LoVo (cell line): ENCODE data around the gene EP400.

Source experiments
- DNase-seq: peaks from one replicate; pipeline ENCODE4 v3.0.0-alpha.2; 2016; ENCODE audit warnings: low spot score

The EP400 gene

GRCh38 chr12:131949431-131950181 is at the start of gene EP400:
Gene EP400, plus strand, starts transcription at chr12:131949942. Its CDS starts 10,678 bp downstream, at chr12:131960620.
- peak; percentile 98 for DNase-seq

- DNase-seq: no peak
Measured at GRCh38 chr12:131900397-131900796, 49.3 kb upstream of the EP400 start.

GRCh38 chr12:131901431-131902331 is 48.1 kb upstream of the EP400 start:
- no peak for DNase-seq

GRCh38 chr12:131902332-131903241 is 47.2 kb upstream of the EP400 start:
- DNase-seq: no peak

- no peak for DNase-seq
Measured at GRCh38 chr12:131903270-131904255, 46.2 kb upstream of the EP400 start.

GRCh38 chr12:131904346-131904745 is 45.4 kb upstream of the EP400 start:
- DNase-seq: no peak

- DNase-seq: no peak
Measured at GRCh38 chr12:131905081-131905629, 44.6 kb upstream of the EP400 start.

- DNase-seq: no peak
Measured at GRCh38 chr12:131905630-131906091, 44.1 kb upstream of the EP400 start.

- DNase-seq: no peak
Measured at GRCh38 chr12:131907379-131908091, 42.2 kb upstream of the EP400 start.

- DNase-seq: no peak
Measured at GRCh38 chr12:131908092-131909080, 41.4 kb upstream of the EP400 start.

- no peak for DNase-seq
Measured at GRCh38 chr12:131909081-131909751, 40.5 kb upstream of the EP400 start.

- no peak for DNase-seq
Measured at GRCh38 chr12:131909752-131910219, 40.0 kb upstream of the EP400 start.

GRCh38 chr12:131910302-131911027 is 39.3 kb upstream of the EP400 start:
- no peak for DNase-seq

GRCh38 chr12:131911028-131911650 is 38.6 kb upstream of the EP400 start:
- no peak for DNase-seq

- no peak for DNase-seq
Measured at GRCh38 chr12:131911851-131912477, 37.8 kb upstream of the EP400 start.
